NCI-H1092 treated with DMSO at 0.1 percent for 48 hours (cell line): ENCODE results near the gene ARL14.
"Not testable (repeated sequence)": the region's sequence is repeated elsewhere in the genome, so short reads cannot be mapped to it uniquely, and the experiment has no call there.

ENCODE experiments used
- DNase-seq: peaks from one replicate; lab custom pipeline; 2025; lab: John Stamatoyannopoulos, UW

Gene ARL14

GRCh38 chr3:160677459-160677881 is 510 bp downstream of the ARL14 start:
- no peak for DNase-seq

GRCh38 chr3:160678292-160678842 is 1.4 kb downstream of the ARL14 start:
- no peak for DNase-seq

GRCh38 chr3:160684368-160684740 is 7.4 kb downstream of the ARL14 start:
- DNase-seq, result no peak

GRCh38 chr3:160685144-160685766 is 8.3 kb downstream of the ARL14 start:
- DNase-seq, result no peak

GRCh38 chr3:160686955-160687535 is 10.1 kb downstream of the ARL14 start:
- DNase-seq, result no peak

- no peak for DNase-seq
These were observed 14.2 kb downstream of the ARL14 start for GRCh38 chr3:160691151-160691550.

- DNase-seq, result no peak
These were observed 15.0 kb downstream of the ARL14 start for GRCh38 chr3:160691962-160692361.

GRCh38 chr3:160693191-160693590 is 16.2 kb downstream of the ARL14 start:
- DNase-seq, result no peak

GRCh38 chr3:160694345-160694744 is 17.4 kb downstream of the ARL14 start:
- no peak for DNase-seq

GRCh38 chr3:160695003-160695402 is 18.0 kb downstream of the ARL14 start:
- DNase-seq, result no peak

GRCh38 chr3:160695915-160696327 is 19.0 kb downstream of the ARL14 start:
- no peak for DNase-seq

- no peak for DNase-seq
These were observed 20.8 kb downstream of the ARL14 start for GRCh38 chr3:160697637-160698380.

GRCh38 chr3:160698599-160699195 is 21.7 kb downstream of the ARL14 start:
- no peak for DNase-seq

- no peak for DNase-seq
These were observed 24.5 kb downstream of the ARL14 start for GRCh38 chr3:160701490-160701889.

- DNase-seq, result no peak
These were observed 25.3 kb downstream of the ARL14 start for GRCh38 chr3:160702290-160702689.

- DNase-seq, result no peak
These were observed 27.0 kb downstream of the ARL14 start for GRCh38 chr3:160703974-160704373.

- peak; percentile 66 for DNase-seq
These were observed 30.3 kb downstream of the ARL14 start for GRCh38 chr3:160707187-160707794.

- no peak for DNase-seq
These were observed 32.7 kb downstream of the ARL14 start for GRCh38 chr3:160709477-160710182.

- DNase-seq, result not testable (repeated sequence)
These were observed 36.2 kb downstream of the ARL14 start for GRCh38 chr3:160713144-160713543.

GRCh38 chr3:160719710-160720109 is 42.8 kb downstream of the ARL14 start:
- DNase-seq, result no peak

- no peak for DNase-seq
These were observed 43.3 kb downstream of the ARL14 start for GRCh38 chr3:160720123-160720746.
